B cell (primary cell): Measurements from ENCODE around the gene MAP1LC3B2. TPM values are rescaled to one million over a fixed set of nuclear protein-coding genes. Genes with fewer than 3 reads are reported as not detected.

Experiments
- ATAC-seq: fragments of 200-7000 bp; cut with Tn5 transposase; one replicate; pipeline ENCODE4 v1.10.0; 2021; ENCODE audit warnings: low read depth, mild to moderate bottlenecking, moderate number of reproducible peaks, moderate library complexity
- CTCF ChIA-PET: fragments of 350-600 bp; sonication (Branson Sonifier 250); formaldehyde crosslinking; loops from one replicate; lab custom pipeline; 2021; ENCODE audit warnings: antibody characterized with exemption, inconsistent platforms; lab: Charles Lee
- POLR2A ChIA-PET: fragments of 350-600 bp; sonication (Branson Sonifier 250); formaldehyde crosslinking; loops from one replicate; lab custom pipeline; 2021; ENCODE audit warnings: antibody characterized with exemption; lab: Charles Lee
- DNase-seq: peaks from one replicate; pipeline ENCODE4 v3.0.0; 2013
- H2AFZ ChIP-seq: 2 replicates; pipeline ENCODE4 v1.6.1; 2012; ENCODE audit warnings: mild to moderate bottlenecking, low read depth, low read length; ENCODE audit not compliant: insufficient read depth, poor library complexity, severe bottlenecking
- H3K27ac ChIP-seq, 2 donors: 1 replicate in 1 of 2; 2 replicates in 1 of 2; pipeline ENCODE4 v1.5.1; 2012 to 2013; ENCODE audit warnings: low read length in 2 of 2, mild to moderate bottlenecking in 2 of 2, moderate library complexity in 1 of 2
- H3K27me3 ChIP-seq, 4 experiments: fragments of 200-600 bp in 1 of 4; sonication (generic) in 1 of 4; replicated peaks in 1 of 4; 1 replicate in 2 of 4; 2 replicates in 2 of 4; pipeline versions ENCODE4 v1.6.1 to v1.7.0; 2013 to 2016; ENCODE audit warnings: low read length in 3 of 4, mild to moderate bottlenecking in 2 of 4, mixed read lengths in 1 of 4, moderate library complexity in 1 of 4; ENCODE audit not compliant: insufficient read depth in 4 of 4, control insufficient read depth in 3 of 4; ENCODE audit errors: control extremely low read depth in 1 of 4
- H3K36me3 ChIP-seq, 2 experiments: replicated peaks in 1 of 2; 1 replicate in 1 of 2; 2 replicates in 1 of 2; pipeline versions ENCODE4 v1.6.1 to v1.7.1; 2013; ENCODE audit warnings: low read length in 1 of 2; ENCODE audit not compliant: insufficient read depth in 2 of 2, control insufficient read depth in 1 of 2; ENCODE audit errors: control extremely low read depth in 1 of 2, extremely low read depth in 1 of 2
- H3K4me1 ChIP-seq, 2 donors: fragments of 200-600 bp in 1 of 2; sonication (generic) in 1 of 2; 1 replicate in 1 of 2; 2 replicates in 1 of 2; pipeline versions ENCODE4 v1.5.1 to v1.6.1; 2013 to 2017; ENCODE audit warnings: low read length in 2 of 2; ENCODE audit not compliant: control insufficient read depth in 2 of 2, insufficient read depth in 2 of 2
- H3K4me2 ChIP-seq: replicated peaks from 2 replicates; pipeline ENCODE3; 2012; ENCODE audit warnings: mild to moderate bottlenecking, low read depth, low read length; ENCODE audit not compliant: poor library complexity, severe bottlenecking
- H3K4me3 ChIP-seq, 5 experiments: fragments of 200-600 bp in 1 of 5; sonication (generic) in 1 of 5; 1 replicate in 3 of 5; 2 replicates in 2 of 5; pipeline versions ENCODE4 v1.5.1 to v1.7.0; 2011 to 2016; ENCODE audit warnings: low read length in 4 of 5, mild to moderate bottlenecking in 4 of 5, low read depth in 2 of 5, control low read depth in 1 of 5, moderate library complexity in 1 of 5; ENCODE audit not compliant: insufficient read depth in 1 of 5; ENCODE audit errors: control extremely low read depth in 1 of 5, extremely low read depth in 1 of 5
- H3K79me2 ChIP-seq: fragments of 200-600 bp; sonication (generic); one replicate; pipeline ENCODE4 v1.6.0; 2016; ENCODE audit warnings: low read length; ENCODE audit not compliant: control insufficient read depth, insufficient read depth
- H3K9ac ChIP-seq: fragments of 200-600 bp; sonication (generic); 2 replicates; pipeline ENCODE4 v1.6.1; 2017; ENCODE audit warnings: mild to moderate bottlenecking, low read length, moderate library complexity
- H3K9me3 ChIP-seq, 3 donors: one replicate each; pipeline versions ENCODE4 v1.6.1 to v1.7.1; 2013; ENCODE audit warnings: low read length in 2 of 3; ENCODE audit not compliant: control insufficient read depth in 2 of 3, insufficient read depth in 1 of 3; ENCODE audit errors: control extremely low read depth in 1 of 3
- H4K20me1 ChIP-seq: 2 replicates; pipeline ENCODE4 v1.6.0; 2012; ENCODE audit warnings: mild to moderate bottlenecking, low read length; ENCODE audit not compliant: insufficient read depth, control insufficient read depth, poor library complexity, severe bottlenecking
- H3K27ac Mint-ChIP-seq: one replicate; pipeline ENCODE4 v1.8.0; 2021; ENCODE audit warnings: mixed read lengths
- H3K27me3 Mint-ChIP-seq: one replicate; pipeline ENCODE4 v1.8.0; 2021; ENCODE audit warnings: mixed read lengths
- H3K4me1 Mint-ChIP-seq: one replicate; pipeline ENCODE4 v1.8.0; 2021; ENCODE audit warnings: mixed read lengths
- H3K4me3 Mint-ChIP-seq: one replicate; pipeline ENCODE4 v1.8.0; 2021; ENCODE audit warnings: mixed read lengths
- H3K9me3 Mint-ChIP-seq: one replicate; pipeline ENCODE4 v1.8.0; 2022; ENCODE audit warnings: mixed read lengths; ENCODE audit not compliant: insufficient read depth
- CTCF ChIP-seq: fragments of 200-600 bp; IDR thresholded peaks from one replicate; pipeline ENCODE4 v1.8.0; 2022; ENCODE audit warnings: antibody characterized with exemption, mild to moderate bottlenecking
- EZH2 ChIP-seq: IDR thresholded peaks from 2 replicates; pipeline ENCODE4 v1.6.1; 2012; ENCODE audit warnings: borderline replicate concordance, low read depth, mild to moderate bottlenecking, moderate library complexity, low read length; ENCODE audit not compliant: insufficient read depth, poor library complexity, severe bottlenecking
- WGBS: methylation state at CpG from one replicate; pipeline ENCODE4 v1.1.5; 2013; ENCODE audit warnings: missing lambda C conversion rate; ENCODE audit not compliant: insufficient coverage; 5-methylcytosine and 5-hydroxymethylcytosine counted together
- intact Hi-C: fragments of 100-400 bp; cut with micrococcal nuclease; formaldehyde crosslinking; loops from one replicate; pipeline ENCODE4 v1.10.0; 2022
- polyA plus RNA-seq: library from polyadenylated mRNA; depleted of rRNA; stranded (reverse); fragments of >200 nt; gene quantifications from 2 replicates; pipeline ENCODE4 v1.2.3, GENCODE V29; 2012
- total RNA-seq, 2 donors: library from RNA; stranded (reverse); fragments of 120-200 nt in 1 of 2; gene quantifications; 1 replicate in 1 of 2; 2 replicates in 1 of 2; pipeline versions ENCODE4 v1.2.3 to v1.2.4, GENCODE V29; 2013 to 2022

The MAP1LC3B2 gene
- total and polyA plus RNA-seq, 2 donors (not counting 1 experiment from before 2014, with no cell fraction given), result 0.28 to 1.0 TPM

GRCh38 chr12:116565963-116566362 lies 6.8 kb downstream of the MAP1LC3B2 start:
- TF ChIP-seq EZH2 (no peak), CTCF (no peak)
- no peaks in the 10 kb centered on the region for H3K27me3 ChIP-seq
- H3K79me2 ChIP-seq, result no peaks in the 10 kb centered on the region
- POLR2A ChIA-PET, result no interaction called here
- Mint-ChIP-seq H3K9me3 (peaks cover 10% of the 10 kb centered on the region), H3K27ac (no peak overlapping the region), H3K4me1 (peaks cover 9% of the 10 kb centered on the region), H3K27me3 (no peaks in the 10 kb centered on the region), H3K4me3 (no peak overlapping the region)
- DNase-seq, result no peak
- no peak overlapping the region for H3K9ac ChIP-seq
- ATAC-seq, result no peak
- CTCF ChIA-PET, result no interaction called here
- peaks cover 2 to 14% (median 13%) of the 10 kb centered on the region in 3 donors for H3K9me3 ChIP-seq
- 100% methylated on average over 1 of the region's 2 CpGs for WGBS
- no peak overlapping the region for H3K4me2 ChIP-seq
- no peaks in the 10 kb centered on the region for H4K20me1 ChIP-seq
- H2AFZ ChIP-seq, result no peak overlapping the region
- peaks cover 9 to 10% of the 10 kb centered on the region in 2 donors for H3K4me1 ChIP-seq
- H3K4me3 ChIP-seq, result no peak overlapping the region
- no peaks in the 10 kb centered on the region for H3K36me3 ChIP-seq
- H3K27ac ChIP-seq, result no peak overlapping the region
- intact Hi-C loops, result no loop called here

- ATAC-seq (no peak), DNase-seq (no peak)
- Histone ChIP-seq H3K79me2 (no peaks in the 10 kb centered on the region), H3K4me2 (no peak overlapping the region), H3K4me3 (no peak overlapping the region), H2AFZ (no peak overlapping the region), H4K20me1 (no peaks in the 10 kb centered on the region), H3K4me1 (no peaks in the 10 kb centered on the region), H3K36me3 (no peaks in the 10 kb centered on the region), H3K9me3 (peaks cover 2 to 12% (median 9%) of the 10 kb centered on the region in 3 donors), H3K27ac (no peak overlapping the region), H3K27me3 (no peaks in the 10 kb centered on the region), H3K9ac (no peak overlapping the region)
- 100% methylated on average over 2 of the region's 2 CpGs for WGBS
- CTCF ChIA-PET, result interaction anchor here (1.5 kb wide), 1 partner anchor 9 kb away, joined by 4 read pairs; the partner anchor contains the start of gene MAP1LC3B2
- intact Hi-C loops, result no loop called here
- TF ChIP-seq CTCF, result no peak
- Mint-ChIP-seq H3K9me3 (peaks cover 10% of the 10 kb centered on the region), H3K4me3 (no peak overlapping the region), H3K27me3 (no peaks in the 10 kb centered on the region), H3K27ac (no peak overlapping the region), H3K4me1 (peaks cover 3% of the 10 kb centered on the region)
- POLR2A ChIA-PET, result no interaction called here
Measured at GRCh38 chr12:116568203-116568602, 9.0 kb downstream of the MAP1LC3B2 start.
